ENCODE results near the gene ANKRD13C.
"Not testable (repeated sequence)": the region's sequence is repeated elsewhere in the genome, so short reads cannot be mapped to it uniquely, and the experiment has no call there.

DNA sequence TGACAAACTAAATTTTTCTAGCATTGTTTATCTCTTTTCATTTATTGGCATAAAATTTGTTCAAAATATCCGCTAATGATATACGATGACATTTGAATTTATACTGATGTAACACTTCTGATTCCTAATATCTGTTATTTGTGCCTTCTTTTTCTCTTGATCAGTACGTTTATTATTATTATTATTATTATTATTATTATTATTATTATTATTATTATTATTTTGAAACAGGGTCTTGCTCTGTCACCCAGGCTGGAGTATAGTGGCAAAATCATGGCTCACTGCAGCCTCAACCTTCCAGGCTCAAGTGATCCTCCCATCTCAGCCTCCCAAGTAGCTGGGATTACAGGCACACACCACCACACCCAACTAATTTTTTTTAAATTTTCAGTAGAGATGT is 14.9 kb downstream of the ANKRD13C start:
- TF ChIP-seq, protein P1, sequence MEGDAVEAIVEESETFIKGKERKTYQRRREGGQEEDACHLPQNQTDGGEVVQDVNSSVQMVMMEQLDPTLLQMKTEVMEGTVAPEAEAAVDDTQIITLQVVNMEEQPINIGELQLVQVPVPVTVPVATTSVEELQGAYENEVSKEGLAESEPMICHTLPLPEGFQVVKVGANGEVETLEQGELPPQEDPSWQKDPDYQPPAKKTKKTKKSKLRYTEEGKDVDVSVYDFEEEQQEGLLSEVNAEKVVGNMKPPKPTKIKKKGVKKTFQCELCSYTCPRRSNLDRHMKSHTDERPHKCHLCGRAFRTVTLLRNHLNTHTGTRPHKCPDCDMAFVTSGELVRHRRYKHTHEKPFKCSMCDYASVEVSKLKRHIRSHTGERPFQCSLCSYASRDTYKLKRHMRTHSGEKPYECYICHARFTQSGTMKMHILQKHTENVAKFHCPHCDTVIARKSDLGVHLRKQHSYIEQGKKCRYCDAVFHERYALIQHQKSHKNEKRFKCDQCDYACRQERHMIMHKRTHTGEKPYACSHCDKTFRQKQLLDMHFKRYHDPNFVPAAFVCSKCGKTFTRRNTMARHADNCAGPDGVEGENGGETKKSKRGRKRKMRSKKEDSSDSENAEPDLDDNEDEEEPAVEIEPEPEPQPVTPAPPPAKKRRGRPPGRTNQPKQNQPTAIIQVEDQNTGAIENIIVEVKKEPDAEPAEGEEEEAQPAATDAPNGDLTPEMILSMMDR (conservative IDR thresholded peaks at IDR 0.05) = not testable (repeated sequence)
- not testable (repeated sequence) for TF ChIP-seq ZFX (IDR thresholded peaks at IDR 0.05)

Data from C4-2B (cell line).